Left ventricle myocardium inferior (tissue), 1 donor: Measurements from ENCODE around the gene OR8B8. TPM values are rescaled to one million over a fixed set of nuclear protein-coding genes. Genes with fewer than 3 reads are reported as not detected.
A peak's percentile ranks its signal among the peaks of the same experiment; 100 is the strongest.
"Not testable (repeated sequence)": the region's sequence is repeated elsewhere in the genome, so short reads cannot be mapped to it uniquely, and the experiment has no call there.

Source experiments
- DNase-seq: peaks from one replicate; pipeline ENCODE4 v3.0.0-alpha.2; 2020
- H3K27ac ChIP-seq: fragments of 200-600 bp; replicated peaks from 2 replicates; pipeline ENCODE4 v1.8.0; 2021
- H3K27me3 ChIP-seq: fragments of 200-600 bp; 2 replicates; pipeline ENCODE4 v1.8.0; 2021; ENCODE audit warnings: low read depth
- H3K36me3 ChIP-seq: fragments of 200-600 bp; 2 replicates; pipeline ENCODE4 v1.8.0; 2021
- H3K4me1 ChIP-seq: fragments of 200-600 bp; 2 replicates; pipeline ENCODE4 v1.8.0; 2021
- H3K4me3 ChIP-seq: fragments of 200-600 bp; 2 replicates; pipeline ENCODE4 v1.8.0; 2021; ENCODE audit warnings: mild to moderate bottlenecking, moderate library complexity
- H3K9me3 ChIP-seq: fragments of 200-600 bp; replicated peaks from 2 replicates; pipeline ENCODE4 v1.8.0; 2021
- intact Hi-C: fragments of 100-400 bp; cut with micrococcal nuclease; formaldehyde crosslinking; loops from one replicate; pipeline ENCODE4 v1.11.0; 2022
- total RNA-seq: library from RNA; stranded (reverse); fragmentation: NEBNext Ultra II Directional; extraction: Animal tissue kit (Norgen Biotek cat#: 25700); gene quantifications from one replicate; pipeline ENCODE4 v1.2.1, GENCODE V29; 2021
- TF ChIP-seq, protein P1 (sequence below): fragments of 200-600 bp; IDR thresholded peaks from 2 replicates; pipeline ENCODE4 v1.8.0; 2021; ENCODE audit warnings: antibody characterized with exemption, mild to moderate bottlenecking, borderline replicate concordance
- donor health status: DM: no; HTN: yes; CAD: no; lungs with severe emphysema.

The OR8B8 gene
- total RNA-seq, 1 donor from 2014 or later: not detected

GRCh38 chr11:124421043-124421442 is 24.5 kb downstream of the OR8B8 start:
- DNase-seq: no peak
- Histone ChIP-seq H3K4me3 (no peak overlapping the region), H3K4me1 (no peaks in the 10 kb centered on the region), H3K36me3 (no peaks in the 10 kb centered on the region), H3K27ac (no peak overlapping the region), H3K27me3 (peaks cover 33% of the 10 kb centered on the region), H3K9me3 (no peaks in the 10 kb centered on the region)
- intact Hi-C loops: no loop called here
- TF ChIP-seq, protein P1, sequence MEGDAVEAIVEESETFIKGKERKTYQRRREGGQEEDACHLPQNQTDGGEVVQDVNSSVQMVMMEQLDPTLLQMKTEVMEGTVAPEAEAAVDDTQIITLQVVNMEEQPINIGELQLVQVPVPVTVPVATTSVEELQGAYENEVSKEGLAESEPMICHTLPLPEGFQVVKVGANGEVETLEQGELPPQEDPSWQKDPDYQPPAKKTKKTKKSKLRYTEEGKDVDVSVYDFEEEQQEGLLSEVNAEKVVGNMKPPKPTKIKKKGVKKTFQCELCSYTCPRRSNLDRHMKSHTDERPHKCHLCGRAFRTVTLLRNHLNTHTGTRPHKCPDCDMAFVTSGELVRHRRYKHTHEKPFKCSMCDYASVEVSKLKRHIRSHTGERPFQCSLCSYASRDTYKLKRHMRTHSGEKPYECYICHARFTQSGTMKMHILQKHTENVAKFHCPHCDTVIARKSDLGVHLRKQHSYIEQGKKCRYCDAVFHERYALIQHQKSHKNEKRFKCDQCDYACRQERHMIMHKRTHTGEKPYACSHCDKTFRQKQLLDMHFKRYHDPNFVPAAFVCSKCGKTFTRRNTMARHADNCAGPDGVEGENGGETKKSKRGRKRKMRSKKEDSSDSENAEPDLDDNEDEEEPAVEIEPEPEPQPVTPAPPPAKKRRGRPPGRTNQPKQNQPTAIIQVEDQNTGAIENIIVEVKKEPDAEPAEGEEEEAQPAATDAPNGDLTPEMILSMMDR: no peak

DNA sequence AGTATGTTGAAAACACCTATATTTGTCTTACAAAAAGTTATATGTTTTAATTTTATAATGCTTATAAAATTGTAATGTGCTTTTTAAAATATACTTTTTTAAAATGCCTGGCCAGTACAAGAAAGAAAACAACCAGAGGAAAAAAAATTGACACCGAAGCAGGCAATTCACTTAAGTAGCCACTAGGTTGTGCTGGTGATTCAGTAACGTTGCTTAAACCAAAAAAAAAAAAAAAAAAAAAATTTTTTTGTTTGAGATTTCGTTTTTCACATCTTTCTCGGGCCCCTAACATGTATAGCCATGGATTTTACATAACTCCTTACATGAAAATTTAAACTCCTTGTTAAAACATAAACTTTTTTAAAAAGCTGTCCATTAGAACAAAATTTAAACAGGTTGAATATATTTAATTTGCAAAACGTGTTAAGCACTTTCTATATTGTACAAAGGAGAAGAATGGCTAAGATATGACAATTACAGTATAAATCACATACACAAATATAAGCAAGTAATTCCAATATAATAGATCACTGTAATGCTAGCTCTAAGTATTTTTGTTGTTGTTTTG is 30.1 kb downstream of the OR8B8 start:
- intact Hi-C loops: loop anchor here (5.0 kb wide), 1 partner anchor 172 kb away; no protein-coding TSS in a partner anchor
- TF ChIP-seq, protein P1: peak; percentile 85
- no peaks in the 10 kb centered on the region for H3K9me3 ChIP-seq

GRCh38 chr11:124409906-124410305 is 35.6 kb downstream of the OR8B8 start:
- Histone ChIP-seq H3K9me3 (no peaks in the 10 kb centered on the region), H3K36me3 (no peaks in the 10 kb centered on the region), H3K4me1 (no peaks in the 10 kb centered on the region), H3K27ac (no peak overlapping the region), H3K4me3 (no peak overlapping the region), H3K27me3 (peaks cover 52% of the 10 kb centered on the region)
- intact Hi-C loops: no loop called here
- TF ChIP-seq, protein P1: no peak
- no peak for DNase-seq

More for the DNA sequence above, 30.1 kb downstream of the OR8B8 start:
- Histone ChIP-seq H3K27me3 (peaks cover 56% of the 10 kb centered on the region), H3K4me3 (no peak overlapping the region), H3K27ac (no peak overlapping the region), H3K36me3 (no peaks in the 10 kb centered on the region), H3K4me1 (no peaks in the 10 kb centered on the region)
- no peak for DNase-seq

DNA sequence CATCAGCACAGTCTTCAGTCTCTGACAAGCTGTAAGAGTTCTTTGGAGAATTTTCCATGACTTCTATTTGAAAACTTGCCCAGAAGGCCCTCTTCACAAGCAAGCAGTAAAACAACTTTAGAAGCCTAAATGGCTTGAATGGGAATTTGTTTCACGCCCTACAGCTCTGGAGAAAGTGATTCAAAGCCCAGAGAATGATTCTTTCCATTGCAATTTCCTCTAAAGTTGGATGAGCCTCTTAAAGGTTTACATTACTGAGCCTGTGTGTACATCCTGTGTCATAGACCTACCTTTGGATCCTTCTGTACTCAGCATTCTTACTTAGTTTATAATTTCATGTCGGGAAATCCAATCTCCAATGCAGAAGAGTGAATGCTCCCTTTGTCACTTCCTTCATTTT is 39.9 kb downstream of the OR8B8 start:
- H3K4me3 ChIP-seq: no peak overlapping the region
- intact Hi-C loops: no loop called here
- H3K9me3 ChIP-seq: no peaks in the 10 kb centered on the region
- no peak for DNase-seq
- no peaks in the 10 kb centered on the region for H3K4me1 ChIP-seq
- peaks cover 19% of the 10 kb centered on the region for H3K27me3 ChIP-seq
- H3K27ac ChIP-seq: no peak overlapping the region
- H3K36me3 ChIP-seq: no peaks in the 10 kb centered on the region
- TF ChIP-seq, protein P1: no peak

DNA sequence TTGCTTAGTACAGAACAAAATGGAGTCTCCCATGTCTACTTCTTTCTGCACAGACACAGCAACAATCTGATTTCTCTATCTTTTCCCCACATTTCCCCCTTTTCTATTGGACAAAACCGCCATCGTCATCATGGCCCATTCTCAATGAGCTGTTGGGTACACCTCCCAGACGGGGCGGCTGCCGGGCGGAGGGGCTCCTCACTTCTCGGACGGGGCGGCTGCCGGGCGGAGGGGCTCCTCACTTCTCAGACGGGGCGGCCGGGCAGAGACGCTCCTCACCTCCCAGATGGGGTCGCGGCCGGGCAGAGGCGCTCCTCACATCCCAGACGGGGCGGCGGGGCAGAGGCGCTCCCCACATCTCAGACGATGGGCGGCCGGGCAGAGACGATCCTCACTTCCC is 42.3 kb downstream of the OR8B8 start:
- H3K4me1 ChIP-seq, H3K27me3 ChIP-seq, H3K4me3 ChIP-seq, H3K36me3 ChIP-seq, H3K9me3 ChIP-seq, H3K27ac ChIP-seq, DNase-seq, intact Hi-C loops: not testable (repeated sequence)

DNA sequence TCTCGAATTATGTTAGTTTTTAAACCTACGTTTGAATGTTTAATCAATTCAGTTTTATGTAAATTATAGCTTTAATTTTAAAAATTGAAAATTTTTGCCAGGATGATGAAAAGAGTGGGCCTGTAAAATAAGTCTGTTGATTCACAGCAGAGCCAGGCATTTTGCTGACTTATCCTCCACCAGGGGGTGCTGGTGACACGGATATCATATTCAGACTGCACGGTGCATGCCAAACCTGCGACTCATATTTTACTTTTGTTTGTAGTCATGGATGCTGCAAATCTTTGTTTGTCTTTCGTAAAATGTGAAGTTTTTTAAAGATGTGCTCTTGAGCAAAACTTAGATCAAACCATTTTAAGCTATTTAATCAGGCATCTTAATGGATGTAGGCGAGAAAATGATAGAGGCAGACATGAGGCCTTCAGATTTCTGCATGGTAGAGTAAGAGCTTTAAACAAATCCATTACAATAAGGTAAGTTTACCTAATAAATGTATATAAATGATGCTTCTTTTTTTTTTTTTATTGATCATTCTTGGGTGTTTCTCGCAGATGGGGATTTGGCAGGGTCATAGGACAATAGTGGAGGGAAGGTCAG is 43.1 kb downstream of the OR8B8 start:
- no peaks in the 10 kb centered on the region for H3K9me3 ChIP-seq
- H3K36me3 ChIP-seq: no peaks in the 10 kb centered on the region
- no peaks in the 10 kb centered on the region for H3K27me3 ChIP-seq
- intact Hi-C loops: no loop called here
- peak; percentile 16 for DNase-seq
- H3K4me1 ChIP-seq: no peaks in the 10 kb centered on the region
- TF ChIP-seq, protein P1: peak; percentile 67
- no peak overlapping the region for H3K4me3 ChIP-seq
- no peak overlapping the region for H3K27ac ChIP-seq
